BJ (cell line): ENCODE measurements around the gene NUP62. TPM values are rescaled to one million over a fixed set of nuclear protein-coding genes. Genes with fewer than 3 reads are reported as not detected.

Experiments
- CTCF ChIA-PET: fragments of 350-600 bp; formaldehyde crosslinking; extraction: SDS; loops from one replicate; lab custom pipeline; 2021; ENCODE audit warnings: antibody characterized with exemption, inconsistent platforms; lab: Yijun Ruan, JAX
- POLR2A ChIA-PET: fragments of 300-600 bp; sonication (Branson Sonifier 250); formaldehyde crosslinking; extraction: SDS; loops from one replicate; lab custom pipeline; 2021; ENCODE audit warnings: antibody characterized with exemption; lab: Charles Lee
- DNase-seq: peaks from one replicate; pipeline ENCODE4 v3.0.0-alpha.2; 2011; ENCODE audit warnings: low read depth
- H3K27me3 ChIP-seq: 2 replicates; pipeline ENCODE4 v1.6.0; 2011; ENCODE audit warnings: low read length; ENCODE audit not compliant: control insufficient read depth, insufficient read depth
- H3K36me3 ChIP-seq: 2 replicates; pipeline ENCODE4 v1.5.1; 2011; ENCODE audit warnings: low read length; ENCODE audit not compliant: control insufficient read depth, insufficient read depth
- H3K4me3 ChIP-seq: 2 replicates; pipeline ENCODE4 v1.5.1; 2011; ENCODE audit warnings: low read depth, mild to moderate bottlenecking, control low read depth, low read length
- CTCF ChIP-seq: IDR thresholded peaks from 2 replicates; pipeline ENCODE4 v1.5.1; 2011; ENCODE audit warnings: low read depth, mild to moderate bottlenecking, control low read depth, inconsistent platforms, low read length, moderate library complexity; ENCODE audit not compliant: insufficient read depth
- polyA plus RNA-seq: library from polyadenylated mRNA; depleted of rRNA; stranded (reverse); fragments of >200 nt; gene quantifications from 2 replicates; pipeline ENCODE4 v1.2.3, GENCODE V29; 2011

The NUP62 gene
- polyA plus RNA-seq, 1 experiment = 15.1 TPM

- DNase-seq = no peak
- ChIA-PET CTCF (interaction anchor here (1.5 kb wide), 1 partner anchor 10 kb away, joined by 4 read pairs; no protein-coding TSS in a partner anchor), POLR2A (no interaction called here)
- Histone ChIP-seq H3K4me3 (no peak overlapping the region), H3K27me3 (no peaks in the 10 kb centered on the region), H3K36me3 (peaks cover 15% of the 10 kb centered on the region)
- 0 out of 2 replicates have a peak, but pooled peaks have one; percentile 4 for TF ChIP-seq CTCF
These were observed 14.0 kb downstream of the NUP62 start for GRCh38 chr19:49915271-49915670.

GRCh38 chr19:49913720-49914119 is 15.6 kb downstream of the NUP62 start:
- Histone ChIP-seq H3K27me3 (no peaks in the 10 kb centered on the region), H3K4me3 (no peak overlapping the region), H3K36me3 (peaks cover 21% of the 10 kb centered on the region)
- ChIA-PET POLR2A (no interaction called here), CTCF (interaction anchor here (1.5 kb wide), 1 partner anchor 9 kb away, joined by 4 read pairs; no protein-coding TSS in a partner anchor)
- TF ChIP-seq CTCF = no peak
- no peak for DNase-seq

- H3K27me3 ChIP-seq = no peaks in the 10 kb centered on the region
- ChIA-PET CTCF (no interaction called here), POLR2A (no interaction called here)
- no peak overlapping the region for H3K4me3 ChIP-seq
- TF ChIP-seq CTCF = no peak
- DNase-seq = no peak
- peaks cover 22% of the 10 kb centered on the region for H3K36me3 ChIP-seq
These were observed 16.2 kb downstream of the NUP62 start for GRCh38 chr19:49912965-49913685.

- ChIA-PET CTCF (interaction anchor here (1.1 to 1.5 kb wide), 4 partner anchors 8 to 21 kb away, joined by 3 to 8 read pairs (median 4); no protein-coding TSS in a partner anchor), POLR2A (no interaction called here)
These were observed 17.7 kb downstream of the NUP62 start for GRCh38 chr19:49911381-49912145.

More at GRCh38 chr19:49911381-49912145, 17.7 kb downstream of the NUP62 start:
- Histone ChIP-seq H3K36me3 (peaks cover 30% of the 10 kb centered on the region), H3K4me3 (no peak overlapping the region), H3K27me3 (no peaks in the 10 kb centered on the region)
- no peak for DNase-seq
- no peak for TF ChIP-seq CTCF
